Mesothelial cell of epicardium (in vitro differentiated cells): Measurements from ENCODE around the gene ACOT8. TPM values are rescaled to one million over a fixed set of nuclear protein-coding genes. Genes with fewer than 3 reads are reported as not detected.

Experiments
- DNase-seq, 2 experiments: peaks; one replicate each; pipeline ENCODE4 v3.0.0; 2021; ENCODE audit warnings: low spot score in 2 of 2; ENCODE audit not compliant: unreplicated experiment in 2 of 2
- H3K27ac Mint-ChIP-seq: 2 replicates; pipeline ENCODE4 v1.8.0; 2021; ENCODE audit warnings: mixed read lengths
- H3K27me3 Mint-ChIP-seq: 2 replicates; pipeline ENCODE4 v1.8.0; 2021; ENCODE audit warnings: low read depth, mixed read lengths
- H3K36me3 Mint-ChIP-seq: 2 replicates; pipeline ENCODE4 v1.8.0; 2021; ENCODE audit warnings: mixed read lengths
- H3K4me1 Mint-ChIP-seq: 2 replicates; pipeline ENCODE4 v1.8.0; 2021; ENCODE audit warnings: mixed read lengths
- H3K4me3 Mint-ChIP-seq: 2 replicates; pipeline ENCODE4 v1.8.0; 2021; ENCODE audit warnings: mild to moderate bottlenecking, moderate library complexity, mixed read lengths
- H3K9me3 Mint-ChIP-seq: 2 replicates; pipeline ENCODE4 v1.8.0; 2021; ENCODE audit warnings: mixed read lengths
- total RNA-seq: library from RNA; stranded (reverse); gene quantifications from 3 replicates; pipeline ENCODE4 v1.2.1, GENCODE V29; 2021
- TF ChIP-seq, protein P1 (sequence below): fragments of 200-600 bp; sonication (generic); IDR thresholded peaks from one replicate; pipeline ENCODE4 v1.5.0; 2021; ENCODE audit warnings: antibody characterized with exemption; ENCODE audit not compliant: unreplicated experiment

ACOT8 gene
- total RNA-seq, 1 donor from 2014 or later, result 20.6 TPM

DNA sequence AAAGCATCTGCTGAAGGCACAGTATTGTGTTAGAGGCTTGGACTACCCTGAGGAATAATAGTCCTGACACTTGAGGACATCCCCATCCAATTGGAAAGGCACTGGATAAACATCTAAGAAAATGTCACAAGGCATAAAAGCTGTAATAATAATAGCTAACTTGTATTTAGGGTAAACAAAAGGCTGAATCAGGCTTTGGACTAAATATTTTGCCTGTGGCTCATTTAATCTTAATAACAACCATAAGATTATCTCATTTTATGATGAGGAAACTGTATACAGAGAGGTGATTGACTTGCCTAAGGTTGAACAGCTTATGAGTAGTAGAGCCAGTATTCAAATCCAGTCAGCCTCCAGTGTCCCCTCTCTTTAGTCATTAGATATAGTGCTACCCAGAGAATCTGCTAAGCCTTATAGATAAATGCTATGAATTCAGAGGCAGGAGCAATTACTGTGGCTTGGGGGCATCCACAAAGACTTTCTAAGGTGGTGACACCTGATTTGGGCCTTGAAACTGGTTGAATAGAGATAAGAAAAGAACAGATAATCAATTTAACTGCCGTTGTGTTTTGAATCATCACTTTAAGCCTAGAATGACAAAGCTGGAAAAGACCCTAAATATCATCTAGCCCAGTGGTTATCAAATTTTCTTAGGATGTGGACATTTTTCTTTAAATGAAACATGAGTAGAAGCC lies 16.4 kb upstream of the ACOT8 start:
- Mint-ChIP-seq H3K36me3 (peaks cover 1% of the 10 kb centered on the region), H3K27me3 (no peaks in the 10 kb centered on the region), H3K27ac (no peak overlapping the region), H3K9me3 (no peaks in the 10 kb centered on the region), H3K4me1 (no peaks in the 10 kb centered on the region), H3K4me3 (no peak overlapping the region)
- TF ChIP-seq, protein P1, sequence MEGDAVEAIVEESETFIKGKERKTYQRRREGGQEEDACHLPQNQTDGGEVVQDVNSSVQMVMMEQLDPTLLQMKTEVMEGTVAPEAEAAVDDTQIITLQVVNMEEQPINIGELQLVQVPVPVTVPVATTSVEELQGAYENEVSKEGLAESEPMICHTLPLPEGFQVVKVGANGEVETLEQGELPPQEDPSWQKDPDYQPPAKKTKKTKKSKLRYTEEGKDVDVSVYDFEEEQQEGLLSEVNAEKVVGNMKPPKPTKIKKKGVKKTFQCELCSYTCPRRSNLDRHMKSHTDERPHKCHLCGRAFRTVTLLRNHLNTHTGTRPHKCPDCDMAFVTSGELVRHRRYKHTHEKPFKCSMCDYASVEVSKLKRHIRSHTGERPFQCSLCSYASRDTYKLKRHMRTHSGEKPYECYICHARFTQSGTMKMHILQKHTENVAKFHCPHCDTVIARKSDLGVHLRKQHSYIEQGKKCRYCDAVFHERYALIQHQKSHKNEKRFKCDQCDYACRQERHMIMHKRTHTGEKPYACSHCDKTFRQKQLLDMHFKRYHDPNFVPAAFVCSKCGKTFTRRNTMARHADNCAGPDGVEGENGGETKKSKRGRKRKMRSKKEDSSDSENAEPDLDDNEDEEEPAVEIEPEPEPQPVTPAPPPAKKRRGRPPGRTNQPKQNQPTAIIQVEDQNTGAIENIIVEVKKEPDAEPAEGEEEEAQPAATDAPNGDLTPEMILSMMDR, result no peak
- no peak for DNase-seq

DNA sequence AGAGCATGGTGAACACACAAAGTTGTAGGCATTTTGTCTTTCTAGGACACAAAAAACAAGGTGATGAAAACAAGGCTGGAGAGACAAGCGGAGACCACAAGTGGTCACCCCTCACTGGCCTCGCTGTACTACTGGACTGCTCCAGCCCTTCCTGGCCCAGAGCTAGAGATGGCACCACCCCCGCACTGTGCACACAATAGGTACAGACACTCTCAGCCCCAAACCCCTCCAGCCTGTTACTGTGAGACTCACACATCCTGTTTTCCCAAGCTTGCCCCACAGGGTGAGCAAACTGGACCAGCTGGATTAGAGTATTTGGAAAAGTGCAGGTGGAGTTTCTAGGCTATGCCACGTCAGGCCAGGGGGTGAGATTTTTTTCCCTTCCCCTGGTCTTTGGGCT lies 15.4 kb upstream of the ACOT8 start:
- no peak for DNase-seq
- TF ChIP-seq, protein P1, result no peak
- Mint-ChIP-seq H3K36me3 (peaks cover 1% of the 10 kb centered on the region), H3K9me3 (no peaks in the 10 kb centered on the region), H3K4me1 (no peaks in the 10 kb centered on the region), H3K27ac (no peak overlapping the region), H3K27me3 (no peaks in the 10 kb centered on the region), H3K4me3 (no peak overlapping the region)

DNA sequence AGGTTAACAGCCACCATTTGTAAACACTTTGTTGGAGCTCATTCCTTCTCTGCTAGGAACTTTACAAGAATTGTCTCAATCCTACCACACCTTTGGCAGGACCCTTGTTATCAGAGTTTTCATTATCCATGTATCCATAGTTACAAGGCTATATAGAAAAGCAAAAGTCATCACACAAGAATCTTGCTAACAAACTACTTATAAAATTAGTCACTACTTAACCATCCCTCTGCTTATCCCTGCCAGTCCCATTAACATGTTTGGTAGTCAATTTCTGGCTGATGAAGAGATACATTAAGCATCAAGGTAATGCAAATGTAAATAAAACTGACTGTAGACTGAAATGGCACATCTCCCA lies 10.6 kb upstream of the ACOT8 start:
- Mint-ChIP-seq H3K27me3 (no peaks in the 10 kb centered on the region), H3K4me3 (no peak overlapping the region), H3K4me1 (no peaks in the 10 kb centered on the region), H3K36me3 (peaks cover 1% of the 10 kb centered on the region), H3K9me3 (no peaks in the 10 kb centered on the region), H3K27ac (no peak overlapping the region)
- TF ChIP-seq, protein P1, result no peak
- no peak for DNase-seq

DNA sequence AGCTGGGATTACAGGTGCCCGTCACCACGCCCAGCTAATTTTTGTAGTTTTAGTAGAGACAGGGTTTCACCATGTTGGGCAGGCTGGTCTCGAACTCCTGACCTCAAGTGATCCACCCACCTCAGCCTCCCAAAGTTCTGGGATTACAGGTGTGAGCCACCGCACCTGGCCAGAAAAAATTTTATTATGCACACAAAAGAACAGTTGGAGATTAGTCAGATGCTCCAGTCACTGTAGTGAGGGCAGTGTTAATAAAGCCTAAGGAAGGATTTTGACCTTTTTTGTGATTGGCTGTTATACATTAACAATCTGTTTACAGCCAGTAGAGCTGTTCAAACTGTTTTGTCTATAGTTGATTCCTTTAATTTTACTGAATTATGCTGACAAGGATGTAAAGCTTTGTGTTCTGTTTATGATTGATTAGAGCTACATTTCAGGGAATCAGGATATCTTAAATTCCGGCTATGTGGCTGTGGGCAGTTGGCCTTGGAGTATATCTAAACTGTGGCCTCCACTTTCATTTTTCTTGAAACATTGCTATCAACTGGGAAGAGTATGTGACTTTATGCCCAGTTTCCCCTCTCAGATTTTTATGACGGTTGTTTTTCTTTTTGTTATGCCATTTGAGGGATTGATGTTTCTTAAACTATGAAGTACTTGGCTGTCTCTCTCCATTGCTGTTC lies 10.1 kb upstream of the ACOT8 start:
- Mint-ChIP-seq H3K36me3 (peaks cover under 1% of the 10 kb centered on the region), H3K27me3 (no peaks in the 10 kb centered on the region), H3K4me1 (no peaks in the 10 kb centered on the region), H3K9me3 (no peaks in the 10 kb centered on the region), H3K4me3 (no peak overlapping the region), H3K27ac (no peak overlapping the region)
- DNase-seq, result no peak
- TF ChIP-seq, protein P1, result no peak

DNA sequence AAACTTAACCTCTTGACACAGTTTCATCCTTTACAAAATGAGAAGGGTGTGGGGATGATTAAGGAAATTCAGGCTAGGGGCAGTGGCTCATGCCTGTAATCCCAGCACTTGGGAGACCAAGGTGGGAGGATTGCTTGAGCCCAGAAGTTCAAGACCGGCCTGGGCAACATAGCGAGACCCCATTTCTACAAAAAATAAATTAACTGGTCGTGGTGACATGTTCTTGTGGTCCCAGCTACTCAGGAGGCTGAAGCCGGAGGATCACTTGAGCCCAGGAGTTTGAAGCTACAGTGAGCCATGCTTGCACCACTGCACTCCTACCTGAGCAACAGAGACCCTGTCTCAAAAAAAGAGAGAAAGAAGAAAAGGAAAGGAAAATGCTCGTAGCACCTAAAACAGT lies 9.3 kb upstream of the ACOT8 start:
- Mint-ChIP-seq H3K27ac (no peak overlapping the region), H3K4me1 (no peaks in the 10 kb centered on the region), H3K4me3 (no peak overlapping the region), H3K9me3 (no peaks in the 10 kb centered on the region), H3K36me3 (no peaks in the 10 kb centered on the region), H3K27me3 (no peaks in the 10 kb centered on the region)
- TF ChIP-seq, protein P1, result no peak
- no peak for DNase-seq
